Right hindlimb (tissue), 1 donor: ENCODE measurements around the gene ZBTB7C.

Experiments used
- DNase-seq: peaks from one replicate; pipeline ENCODE4 v3.0.0-alpha.2; 2018

Gene ZBTB7C

GRCh38 chr18:48046843-48047242 lies 362.3 kb downstream of the ZBTB7C start:
- no peak for DNase-seq

DNA sequence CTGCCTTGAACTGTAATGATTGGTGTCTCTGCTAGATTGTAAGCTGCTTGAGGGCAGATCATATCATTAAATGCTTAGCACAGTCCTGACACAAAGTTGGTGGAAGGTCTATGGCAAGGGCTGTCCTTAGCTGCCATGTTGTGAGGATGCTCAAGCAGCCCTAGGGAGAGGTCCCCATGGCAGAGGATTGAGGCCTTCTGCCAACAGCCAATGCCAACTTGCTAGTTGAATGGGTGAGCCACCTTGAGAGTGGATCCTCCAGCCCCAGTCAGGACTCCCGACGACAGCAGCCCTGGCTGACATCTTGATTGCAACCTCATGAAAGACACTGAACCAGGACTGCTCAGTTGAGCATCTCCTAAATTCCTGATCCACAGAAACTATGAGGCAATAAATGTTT lies 363.4 kb downstream of the ZBTB7C start:
- no peak for DNase-seq

DNA sequence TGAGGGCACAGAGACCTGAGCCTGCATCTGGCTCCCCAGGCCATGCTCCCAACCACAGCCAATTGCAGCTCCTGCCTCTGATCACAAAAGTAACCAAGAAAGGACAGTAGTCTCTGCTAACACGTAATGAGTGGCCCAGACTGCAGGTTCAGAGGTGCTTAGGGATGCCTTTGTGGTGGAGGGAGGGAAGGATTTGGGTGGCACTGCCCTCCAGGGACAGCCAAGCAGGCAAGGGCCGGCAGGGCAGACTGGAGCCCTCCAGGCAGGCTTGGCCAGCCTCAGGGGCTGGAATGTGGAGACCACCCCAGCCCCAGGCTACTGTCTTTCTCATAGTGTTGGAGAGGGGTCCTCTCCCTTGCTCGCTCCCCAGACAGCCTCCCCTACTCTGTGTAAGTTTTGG lies 364.2 kb downstream of the ZBTB7C start:
- DNase-seq: no peak

- no peak for DNase-seq
Measured at GRCh38 chr18:48043166-48043565, 366.0 kb downstream of the ZBTB7C start.

- DNase-seq: no peak
Measured at GRCh38 chr18:48042431-48042830, 366.8 kb downstream of the ZBTB7C start.

DNA sequence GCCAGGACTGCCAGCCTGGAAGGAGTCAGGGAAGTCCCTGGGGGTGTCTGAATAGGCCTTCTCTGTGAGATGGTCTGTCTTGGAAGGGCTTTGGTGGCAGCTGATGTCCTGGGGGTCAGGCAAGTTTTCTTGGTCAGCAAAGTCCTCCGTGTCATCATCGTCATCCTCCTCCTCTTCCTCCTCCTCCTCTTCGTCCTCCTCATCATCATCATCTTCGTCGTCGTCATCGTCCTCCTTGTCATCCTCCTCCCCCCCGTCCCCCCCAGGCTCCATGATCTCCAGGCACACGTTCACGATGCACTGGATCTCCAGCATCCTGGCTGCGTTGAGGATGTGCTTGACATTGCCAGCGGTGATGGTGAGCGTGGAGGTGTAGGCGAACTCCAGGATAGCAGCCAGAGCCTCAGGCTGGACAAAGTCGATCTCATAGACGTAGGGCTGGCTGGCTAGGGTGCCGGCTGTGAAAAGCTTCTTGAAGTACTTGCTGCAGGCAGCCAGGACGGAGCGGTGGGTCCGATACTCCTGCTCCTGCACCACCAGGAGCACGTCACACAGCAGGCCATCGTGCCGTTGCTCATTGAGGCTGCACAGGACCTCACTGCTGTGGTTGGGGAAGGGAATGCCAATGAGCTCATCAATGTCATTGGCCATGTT lies 368.6 kb downstream of the ZBTB7C start:
- no peak for DNase-seq

DNA sequence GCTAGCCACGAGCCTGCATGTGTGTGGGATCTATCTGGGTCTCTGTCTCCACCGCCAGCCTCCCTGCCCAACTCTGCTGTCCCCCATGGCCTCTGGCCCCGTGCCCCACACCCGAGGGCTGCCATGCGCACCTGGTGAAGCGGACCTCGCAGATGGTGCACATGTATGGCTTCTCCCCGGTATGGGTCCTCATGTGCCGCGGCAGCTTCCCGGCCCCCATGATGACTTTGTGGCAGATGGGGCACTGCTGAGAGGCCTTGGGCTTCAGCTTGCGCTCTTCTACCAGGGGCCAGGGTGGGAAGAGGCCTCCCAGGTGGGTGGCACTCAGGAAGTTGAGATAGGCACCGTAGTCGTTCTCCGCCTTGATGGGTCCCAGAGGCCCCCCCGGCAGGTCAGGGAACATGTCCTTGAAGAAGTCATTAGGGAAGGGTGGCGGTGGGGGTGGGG lies 369.4 kb downstream of the ZBTB7C start:
- no peak for DNase-seq

- DNase-seq: peak; percentile 12
Measured at GRCh38 chr18:48038636-48039035, 370.5 kb downstream of the ZBTB7C start.

DNA sequence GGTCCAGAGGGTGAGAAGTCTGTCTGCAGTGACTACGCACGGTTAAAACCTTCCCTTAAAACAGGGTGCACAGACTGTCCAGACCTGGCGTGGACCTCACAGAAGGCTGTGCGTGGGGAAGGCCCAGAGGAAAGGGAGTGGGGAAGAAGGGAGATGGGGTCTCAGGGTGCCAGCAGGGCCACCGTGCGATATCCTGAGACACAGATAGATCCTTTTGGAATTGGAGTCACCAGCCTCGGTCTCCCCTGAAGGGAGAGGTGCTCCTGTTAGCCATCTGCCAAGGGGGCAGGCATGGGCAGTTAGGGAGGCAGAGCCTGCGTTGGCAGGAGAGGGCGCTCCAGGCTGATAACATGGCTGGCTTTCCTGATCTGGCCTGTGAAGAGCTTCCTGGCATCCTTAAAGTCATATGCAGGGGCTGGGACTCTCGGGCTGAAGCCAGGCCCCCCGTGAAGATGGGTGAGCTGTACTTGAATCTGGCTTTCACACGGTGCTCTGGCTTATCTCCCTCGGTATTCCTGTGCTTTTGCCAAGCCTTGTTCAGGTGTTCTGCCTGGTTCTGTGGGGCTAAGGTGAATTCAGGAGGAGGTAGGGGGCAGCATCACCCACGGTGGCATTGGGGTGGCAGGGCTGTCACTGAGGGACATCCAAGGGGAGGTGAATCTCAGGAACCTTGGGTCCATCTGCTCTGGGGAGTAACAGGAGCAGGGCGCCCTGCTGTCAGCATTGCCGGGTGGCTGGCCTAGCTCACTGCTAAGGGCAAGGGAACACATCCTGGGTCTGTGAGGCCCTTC lies 371.5 kb downstream of the ZBTB7C start:
- DNase-seq: peak; percentile 21

DNA sequence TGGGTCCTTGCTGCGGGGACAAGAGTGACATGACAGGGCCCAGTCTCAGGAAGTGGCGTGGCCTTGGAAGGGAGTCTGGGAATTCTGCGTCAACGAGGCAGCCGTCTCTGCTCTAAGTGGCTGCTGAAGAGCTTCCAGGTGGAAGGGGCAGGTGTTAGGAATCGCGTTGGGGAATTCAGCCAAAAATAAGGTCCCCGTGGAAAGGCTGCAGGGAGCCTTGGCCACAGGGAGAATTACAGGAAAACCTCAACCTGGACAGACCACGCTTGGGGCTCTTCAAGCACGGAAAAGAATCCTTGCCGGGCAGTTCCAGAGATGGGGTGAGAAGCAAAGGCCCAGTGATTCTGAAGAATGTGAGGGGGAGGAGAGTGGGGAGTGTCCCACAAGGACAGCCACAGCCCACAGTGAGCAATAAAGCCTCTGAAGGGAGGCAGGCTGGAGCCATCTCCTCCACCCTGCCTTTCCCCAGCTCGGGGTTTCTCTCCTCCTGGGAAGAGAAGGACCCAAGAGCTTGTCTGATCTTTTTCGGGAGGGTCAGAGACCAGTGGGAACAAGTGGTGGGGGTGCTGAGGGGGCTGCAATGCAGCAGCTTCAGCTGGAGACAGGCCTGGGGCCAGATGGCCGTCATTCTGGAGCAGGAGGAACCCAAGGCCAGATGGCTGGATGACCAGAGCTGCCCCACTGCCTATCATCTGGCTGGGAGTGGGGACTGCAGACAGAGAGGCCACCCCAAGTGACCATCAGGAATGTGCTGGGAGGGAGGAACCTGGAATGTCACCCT lies 372.4 kb downstream of the ZBTB7C start:
- DNase-seq: peak; percentile 25

DNA sequence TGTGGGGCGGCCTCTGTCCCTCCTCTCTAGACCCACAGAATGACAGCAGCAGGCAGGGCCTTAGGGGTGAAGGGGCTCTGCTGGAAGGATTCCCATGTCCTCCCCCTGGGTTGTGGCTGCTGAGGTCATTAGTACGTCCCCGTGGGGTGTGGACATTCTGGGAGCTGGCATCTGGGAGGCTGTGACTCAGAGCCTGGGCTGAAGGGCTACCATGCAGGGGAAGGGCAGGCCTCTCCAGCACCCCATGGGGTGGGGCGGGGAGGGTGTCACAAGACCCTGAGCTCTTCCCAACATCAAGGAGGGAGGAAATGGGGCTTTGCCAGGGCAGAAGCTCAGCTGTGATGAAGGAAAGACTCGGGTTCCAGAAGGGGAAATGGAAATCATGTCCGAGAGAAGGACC lies 373.0 kb downstream of the ZBTB7C start:
- peak; percentile 9 for DNase-seq

GRCh38 chr18:48035556-48035860 lies 373.7 kb downstream of the ZBTB7C start:
- DNase-seq: no peak

GRCh38 chr18:48034651-48035555 lies 374.3 kb downstream of the ZBTB7C start:
- DNase-seq: peak; percentile 8

DNA sequence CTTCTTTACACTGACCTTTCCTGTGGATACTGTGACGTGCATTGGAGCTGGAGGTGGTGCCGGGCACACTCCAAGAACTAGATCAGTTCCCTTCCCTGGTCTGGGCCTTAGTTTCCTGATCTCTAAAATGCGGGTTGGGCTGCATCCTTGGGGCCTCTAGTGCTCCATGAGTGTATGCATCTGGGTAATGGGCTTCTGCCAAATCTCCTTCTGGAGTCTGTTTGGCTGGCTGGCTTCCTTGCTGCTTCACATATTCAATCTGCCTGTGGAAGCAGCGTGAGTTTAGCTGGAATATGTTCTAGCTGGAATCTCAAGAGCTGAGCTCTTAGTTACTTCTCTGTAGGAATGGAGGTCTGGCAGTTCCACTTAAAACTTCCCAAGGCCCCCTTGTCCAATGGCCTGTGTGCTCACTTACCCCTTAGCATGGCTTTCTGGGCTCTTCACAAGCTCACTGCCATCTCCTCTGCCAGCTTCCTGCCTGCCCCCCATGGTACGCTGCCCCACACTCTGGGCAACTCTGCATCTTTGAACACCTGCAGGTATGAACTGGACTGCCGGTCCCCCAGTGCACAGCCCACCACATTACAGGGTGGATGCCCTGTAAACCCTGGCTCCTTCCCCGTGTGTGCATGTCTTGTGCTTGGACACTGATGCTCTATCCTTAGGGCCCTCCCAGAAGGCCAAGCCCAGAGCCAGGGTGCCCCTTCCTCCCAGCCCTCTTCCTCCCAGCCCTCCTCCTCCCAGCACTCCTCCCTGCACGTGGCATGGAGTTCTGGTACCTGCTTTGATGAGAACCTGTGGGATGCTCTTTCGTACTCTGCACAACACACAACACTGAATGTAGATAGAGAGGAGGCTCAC lies 375.2 kb downstream of the ZBTB7C start:
- DNase-seq: peak; percentile 59

DNA sequence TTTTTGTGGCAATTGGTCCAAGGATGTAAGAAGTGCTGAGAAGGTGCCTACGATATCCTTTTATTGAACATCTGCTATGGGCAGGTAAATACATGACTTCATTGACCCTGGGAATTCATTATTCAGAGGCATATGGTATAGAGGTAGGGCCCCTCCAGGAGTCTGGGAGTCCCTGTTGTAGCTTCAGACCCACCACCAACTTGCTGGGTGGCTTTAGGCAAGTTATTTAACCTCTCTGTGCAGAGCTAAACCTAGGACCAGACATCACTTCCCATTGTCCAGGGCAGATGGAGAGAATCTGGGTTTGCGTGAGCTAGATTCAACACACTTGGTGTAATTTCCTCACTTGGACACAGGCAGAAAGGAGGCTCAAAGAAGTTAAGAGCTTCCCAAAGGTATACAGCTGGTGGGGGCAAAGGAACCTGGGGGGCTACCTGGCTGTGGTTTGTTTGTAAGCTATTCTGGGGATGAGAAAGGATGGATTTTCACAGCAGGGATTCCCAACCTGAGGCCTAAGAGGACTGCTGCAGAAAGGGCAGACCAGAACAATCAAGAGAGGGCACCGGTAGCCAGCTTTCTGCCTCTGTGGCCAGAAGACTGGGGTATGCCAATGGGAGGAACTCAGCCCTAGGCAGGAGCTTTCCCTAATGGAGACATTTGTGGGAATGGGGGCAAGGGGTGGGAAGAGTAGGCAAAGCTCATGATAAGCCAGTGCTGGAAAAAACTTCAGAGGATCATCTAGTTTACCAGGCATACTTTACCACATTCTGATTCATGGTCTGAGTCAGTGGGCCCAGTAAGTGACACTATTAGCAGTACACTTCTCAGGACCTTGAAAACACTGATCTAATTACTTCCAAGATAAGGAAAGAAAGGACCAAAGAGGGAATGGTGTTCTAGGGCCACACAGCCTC lies 376.1 kb downstream of the ZBTB7C start:
- DNase-seq: peak; percentile 11

- peak; percentile 23 for DNase-seq
Measured at GRCh38 chr18:48031641-48032040, 377.5 kb downstream of the ZBTB7C start.

DNA sequence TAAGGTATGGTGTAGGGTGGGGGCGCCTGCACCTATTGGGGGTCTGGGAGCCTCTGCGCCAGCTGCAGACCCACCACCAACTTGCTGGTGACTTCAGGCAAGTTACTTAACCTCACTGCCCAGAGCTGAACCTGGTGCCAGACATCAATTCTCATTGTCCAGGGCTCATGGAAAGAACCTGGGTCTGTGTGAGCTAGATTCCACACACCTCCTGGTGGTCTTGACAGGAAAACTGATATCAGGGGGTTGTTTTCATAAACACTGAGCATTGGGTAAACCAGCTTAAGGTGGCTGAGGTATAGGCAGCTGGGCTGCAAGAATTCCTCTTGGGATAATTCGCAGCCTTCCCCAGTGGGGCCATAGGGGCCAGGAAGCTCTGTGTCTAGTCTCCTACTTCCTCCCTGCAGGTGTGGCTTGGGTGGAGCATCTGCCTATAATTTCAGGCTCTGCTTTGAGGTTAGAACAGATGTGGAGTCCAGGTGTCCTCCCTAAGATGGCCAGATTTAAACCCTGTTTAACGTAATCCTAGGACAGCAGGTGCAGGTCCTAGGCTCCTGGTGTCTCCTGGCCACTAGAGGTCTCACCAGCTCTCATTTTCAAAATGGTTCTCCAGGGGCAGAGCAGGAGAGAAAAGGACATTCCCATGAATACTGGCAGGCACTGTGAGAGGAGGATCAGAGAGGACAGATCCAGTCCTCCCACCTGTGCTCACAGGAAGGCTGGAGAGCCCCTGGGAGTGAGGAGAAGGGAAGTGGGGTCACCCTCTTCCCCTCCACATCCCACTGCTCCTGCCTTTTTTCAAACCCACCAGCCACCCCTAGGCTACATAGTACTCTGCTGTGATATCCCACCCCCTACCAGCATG lies 378.3 kb downstream of the ZBTB7C start:
- peak; percentile 74 for DNase-seq

DNA sequence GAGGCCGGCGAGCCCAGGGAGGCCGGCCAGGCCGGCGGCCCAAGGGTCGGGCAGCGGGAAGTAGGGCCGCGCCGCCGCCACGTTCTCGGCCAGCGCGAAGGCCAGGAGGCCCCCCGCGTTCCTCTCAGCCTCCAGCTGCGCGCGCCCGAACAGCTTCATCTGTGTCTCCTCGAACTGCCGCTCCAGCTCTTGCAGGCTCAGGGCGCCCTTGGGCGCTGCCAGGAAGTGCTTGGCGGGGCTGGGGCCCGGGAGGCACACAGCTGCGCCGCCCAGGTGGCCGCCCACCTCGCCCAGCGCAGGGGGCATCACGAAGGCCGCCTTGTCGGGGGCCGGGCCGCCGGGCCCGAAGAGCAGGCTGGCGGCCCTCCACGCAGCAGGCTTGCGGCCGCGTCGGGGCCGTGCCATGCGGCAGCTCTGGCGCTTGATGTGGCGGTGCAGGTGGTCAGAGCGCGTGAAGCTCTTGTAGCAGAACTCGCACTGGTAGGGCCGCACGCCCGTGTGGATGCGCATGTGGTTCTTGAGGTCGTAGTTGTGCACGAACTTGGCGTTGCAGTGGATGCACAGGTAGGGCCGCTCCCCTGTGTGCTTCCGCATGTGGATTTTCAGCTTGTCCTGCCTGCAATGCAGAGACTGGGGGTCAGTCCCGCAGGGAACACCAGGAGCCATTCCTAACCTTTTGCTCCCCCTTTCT lies 379.7 kb downstream of the ZBTB7C start:
- DNase-seq: peak; percentile 23

DNA sequence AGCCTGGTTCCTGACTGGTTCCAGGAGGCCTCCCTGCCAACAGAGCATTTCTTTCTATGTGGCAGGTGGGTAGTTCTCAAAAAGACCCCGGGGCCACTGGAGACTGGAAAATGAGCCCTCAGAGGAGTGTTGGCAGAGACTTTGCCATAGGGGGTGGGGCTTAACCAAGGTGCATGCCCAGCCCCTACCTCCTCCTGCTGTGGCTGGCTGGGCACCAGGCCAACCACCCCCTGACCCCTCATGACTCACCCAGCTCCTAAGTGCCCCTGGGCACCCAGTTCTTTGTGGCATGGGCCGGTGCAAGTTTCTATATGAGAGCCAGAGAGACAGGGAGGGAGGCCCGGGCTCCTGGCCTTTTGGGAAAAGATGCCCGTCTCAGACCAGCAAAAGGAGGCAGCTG lies 380.5 kb downstream of the ZBTB7C start:
- peak; percentile 21 for DNase-seq
